CD14-positive monocyte (primary cell): ENCODE results near the gene POC5. TPM values are rescaled to one million over a fixed set of nuclear protein-coding genes. Genes with fewer than 3 reads are reported as not detected.

Experiments used
- DNase-seq, 3 donors: peaks; one replicate each; pipeline ENCODE4 v3.0.0-alpha.2; 2011 to 2022
- H2AFZ ChIP-seq: 2 replicates; pipeline ENCODE4 v1.6.0; 2012; ENCODE audit warnings: mild to moderate bottlenecking, low read depth, low read length, inconsistent platforms; ENCODE audit not compliant: insufficient read depth, poor library complexity, severe bottlenecking
- H3K27ac ChIP-seq, 2 donors: 1 replicate in 1 of 2; 2 replicates in 1 of 2; pipeline ENCODE4 v1.5.1; 2012 to 2013; ENCODE audit warnings: low read length in 2 of 2, control low read depth in 1 of 2, inconsistent platforms in 1 of 2, low read depth in 1 of 2, mild to moderate bottlenecking in 1 of 2
- H3K27me3 ChIP-seq, 2 donors: one replicate each; pipeline versions ENCODE4 v1.6.0 to v1.6.1; 2011 to 2013; ENCODE audit warnings: low read length in 2 of 2; ENCODE audit not compliant: control insufficient read depth in 2 of 2, insufficient read depth in 2 of 2
- H3K36me3 ChIP-seq, 2 donors: replicated peaks in 1 of 2; 1 replicate in 1 of 2; 2 replicates in 1 of 2; pipeline versions ENCODE4 v1.5.1 to v1.6.1; 2012 to 2013; ENCODE audit warnings: low read length in 2 of 2, control low read depth in 1 of 2, inconsistent platforms in 1 of 2, mild to moderate bottlenecking in 1 of 2; ENCODE audit not compliant: insufficient read depth in 2 of 2, control insufficient read depth in 1 of 2
- H3K4me1 ChIP-seq, 2 donors: 1 replicate in 1 of 2; 2 replicates in 1 of 2; pipeline versions ENCODE4 v1.5.1 to v1.6.1; 2012 to 2013; ENCODE audit warnings: low read length in 2 of 2, control low read depth in 1 of 2, inconsistent platforms in 1 of 2, mild to moderate bottlenecking in 1 of 2, moderate library complexity in 1 of 2; ENCODE audit not compliant: insufficient read depth in 2 of 2, control insufficient read depth in 1 of 2
- H3K4me2 ChIP-seq: replicated peaks from 2 replicates; pipeline ENCODE3; 2012; ENCODE audit warnings: low read length, moderate library complexity, mild to moderate bottlenecking; ENCODE audit not compliant: poor library complexity, severe bottlenecking; ENCODE audit errors: extremely low read depth
- H3K4me3 ChIP-seq, 3 experiments: fragments of 200-600 bp in 1 of 3; sonication (generic) in 1 of 3; replicated peaks in 1 of 3; 1 replicate in 2 of 3; 2 replicates in 1 of 3; pipeline ENCODE4 v1.5.1; 2011 to 2013; ENCODE audit warnings: low read length in 3 of 3, mild to moderate bottlenecking in 3 of 3, control low read depth in 2 of 3, low read depth in 2 of 3, inconsistent platforms in 1 of 3, moderate library complexity in 1 of 3
- H3K79me2 ChIP-seq: 2 replicates; pipeline ENCODE4 v1.6.0; 2012; ENCODE audit warnings: mild to moderate bottlenecking, control low read depth, inconsistent platforms, low read length, moderate library complexity; ENCODE audit not compliant: insufficient read depth
- H3K9ac ChIP-seq: 2 replicates; pipeline ENCODE4 v1.6.0; 2017; ENCODE audit warnings: low read length, mild to moderate bottlenecking; ENCODE audit not compliant: insufficient read depth, poor library complexity, severe bottlenecking
- H3K9me3 ChIP-seq, 2 donors: replicated peaks in 1 of 2; 1 replicate in 1 of 2; 2 replicates in 1 of 2; pipeline versions ENCODE4 v1.5.1 to v1.6.1; 2012 to 2013; ENCODE audit warnings: low read length in 2 of 2, control low read depth in 1 of 2; ENCODE audit not compliant: control insufficient read depth in 1 of 2, insufficient read depth in 1 of 2
- H4K20me1 ChIP-seq: 2 replicates; pipeline ENCODE4 v1.6.0; 2012; ENCODE audit warnings: mild to moderate bottlenecking, low read length, control low read depth, moderate library complexity; ENCODE audit not compliant: insufficient read depth
- H3K27ac Mint-ChIP-seq, 7 donors: one replicate each; pipeline ENCODE4 v1.8.0; 2020; ENCODE audit warnings: mild to moderate bottlenecking in 7 of 7, mixed read lengths in 7 of 7, moderate library complexity in 6 of 7, inconsistent platforms in 2 of 7
- H3K27me3 Mint-ChIP-seq, 3 donors: one replicate each; pipeline ENCODE4 v1.8.0; 2021 to 2022; ENCODE audit warnings: low read depth in 3 of 3, mild to moderate bottlenecking in 3 of 3, mixed read lengths in 3 of 3, moderate library complexity in 3 of 3, inconsistent platforms in 1 of 3
- H3K36me3 Mint-ChIP-seq, 2 donors: one replicate each; pipeline ENCODE4 v1.8.0; 2020; ENCODE audit warnings: mixed read lengths in 2 of 2, inconsistent platforms in 1 of 2, mild to moderate bottlenecking in 1 of 2
- H3K4me1 Mint-ChIP-seq: one replicate; pipeline ENCODE4 v1.8.0; 2020; ENCODE audit warnings: mild to moderate bottlenecking, mixed read lengths
- H3K4me3 Mint-ChIP-seq, 2 donors: one replicate each; pipeline ENCODE4 v1.8.0; 2020; ENCODE audit warnings: mild to moderate bottlenecking in 2 of 2, mixed read lengths in 2 of 2, moderate library complexity in 1 of 2
- H3K9me3 Mint-ChIP-seq, 7 donors: one replicate each; pipeline ENCODE4 v1.8.0; 2020 to 2022; ENCODE audit warnings: mixed read lengths in 7 of 7, mild to moderate bottlenecking in 6 of 7, moderate library complexity in 6 of 7, inconsistent platforms in 2 of 7
- WGBS: methylation state at CpG from one replicate; pipeline ENCODE4 v1.1.5; 2013; ENCODE audit warnings: missing lambda C conversion rate; ENCODE audit not compliant: insufficient coverage; 5-methylcytosine and 5-hydroxymethylcytosine counted together
- intact Hi-C, 2 donors: fragments of 100-400 bp; cut with micrococcal nuclease; formaldehyde crosslinking; loops; one replicate each; pipeline versions ENCODE4 v1.15.0 to v1.15.1; 2023
- polyA plus RNA-seq, 3 donors: library from polyadenylated mRNA; depleted of rRNA in 1 of 3; unstranded in 2 of 3; stranded (reverse) in 1 of 3; fragments of 300-500 nt in 2 of 3; fragments of >200 nt in 1 of 3; fragmentation: Illumina TruSeq in 2 of 3; gene quantifications; 1 replicate in 2 of 3; 2 replicates in 1 of 3; pipeline ENCODE4 v1.2.3, GENCODE V29; 2012 to 2021
- TF ChIP-seq, protein P1 (sequence below): fragments of 200-600 bp; IDR thresholded peaks from one replicate; pipeline ENCODE4 v1.8.0; 2022; ENCODE audit warnings: antibody characterized with exemption, mild to moderate bottlenecking

The POC5 gene
- polyA plus RNA-seq, 3 donors, result 4.3 to 13.5 (median 5.5) TPM

DNA sequence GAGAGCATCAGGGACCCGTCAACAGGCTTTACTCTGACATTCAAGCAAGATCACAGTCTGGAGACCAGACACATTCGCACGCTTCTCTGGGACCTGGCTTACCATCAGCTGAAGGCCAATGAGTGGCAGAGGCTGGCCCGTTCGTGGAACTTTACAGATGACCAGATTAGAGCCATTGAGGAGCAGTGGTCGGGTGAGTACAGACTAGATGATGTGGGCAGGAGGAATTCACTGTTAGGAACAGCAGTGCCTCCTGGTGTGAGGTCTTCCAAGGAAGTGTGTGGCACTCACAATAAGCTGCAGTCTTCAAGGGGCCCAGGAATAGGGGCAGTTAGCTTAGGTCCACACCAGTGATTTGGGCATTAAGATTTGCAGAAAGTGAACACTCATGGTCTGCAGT lies 50.4 kb downstream of the POC5 start:
- H3K27ac Mint-ChIP-seq, result no peak overlapping the region
- Histone ChIP-seq H3K27ac (no peak overlapping the region), H3K36me3 (no peaks in the 10 kb centered on the region), H3K4me1 (peaks cover 9 to 17% of the 10 kb centered on the region in 2 donors), H3K9me3 (no peaks in the 10 kb centered on the region), H3K9ac (no peak overlapping the region), H3K4me2 (no peak overlapping the region), H2AFZ (no peak overlapping the region), H3K27me3 (no peaks in the 10 kb centered on the region), H4K20me1 (no peaks in the 10 kb centered on the region), H3K4me3 (no peak overlapping the region), H3K79me2 (no peaks in the 10 kb centered on the region)
- intact Hi-C loops, result loop anchor here in 1 of 2 donors (10.0 kb wide), 2 partner anchors 172 to 432 kb away; partner anchors contain the start of gene ANKRD31
- 92% methylated on average over 6 of the region's 6 CpGs for WGBS
- H3K4me3 Mint-ChIP-seq, result no peak overlapping the region
- TF ChIP-seq, protein P1, sequence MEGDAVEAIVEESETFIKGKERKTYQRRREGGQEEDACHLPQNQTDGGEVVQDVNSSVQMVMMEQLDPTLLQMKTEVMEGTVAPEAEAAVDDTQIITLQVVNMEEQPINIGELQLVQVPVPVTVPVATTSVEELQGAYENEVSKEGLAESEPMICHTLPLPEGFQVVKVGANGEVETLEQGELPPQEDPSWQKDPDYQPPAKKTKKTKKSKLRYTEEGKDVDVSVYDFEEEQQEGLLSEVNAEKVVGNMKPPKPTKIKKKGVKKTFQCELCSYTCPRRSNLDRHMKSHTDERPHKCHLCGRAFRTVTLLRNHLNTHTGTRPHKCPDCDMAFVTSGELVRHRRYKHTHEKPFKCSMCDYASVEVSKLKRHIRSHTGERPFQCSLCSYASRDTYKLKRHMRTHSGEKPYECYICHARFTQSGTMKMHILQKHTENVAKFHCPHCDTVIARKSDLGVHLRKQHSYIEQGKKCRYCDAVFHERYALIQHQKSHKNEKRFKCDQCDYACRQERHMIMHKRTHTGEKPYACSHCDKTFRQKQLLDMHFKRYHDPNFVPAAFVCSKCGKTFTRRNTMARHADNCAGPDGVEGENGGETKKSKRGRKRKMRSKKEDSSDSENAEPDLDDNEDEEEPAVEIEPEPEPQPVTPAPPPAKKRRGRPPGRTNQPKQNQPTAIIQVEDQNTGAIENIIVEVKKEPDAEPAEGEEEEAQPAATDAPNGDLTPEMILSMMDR, result no peak
- H3K9me3 Mint-ChIP-seq, result peaks cover 0 to 3% (median 0%) of the 10 kb centered on the region in 7 donors
- no peaks in the 10 kb centered on the region for H3K36me3 Mint-ChIP-seq
- peaks cover 22% of the 10 kb centered on the region for H3K4me1 Mint-ChIP-seq
- no peaks in the 10 kb centered on the region for H3K27me3 Mint-ChIP-seq
- no peak for DNase-seq

DNA sequence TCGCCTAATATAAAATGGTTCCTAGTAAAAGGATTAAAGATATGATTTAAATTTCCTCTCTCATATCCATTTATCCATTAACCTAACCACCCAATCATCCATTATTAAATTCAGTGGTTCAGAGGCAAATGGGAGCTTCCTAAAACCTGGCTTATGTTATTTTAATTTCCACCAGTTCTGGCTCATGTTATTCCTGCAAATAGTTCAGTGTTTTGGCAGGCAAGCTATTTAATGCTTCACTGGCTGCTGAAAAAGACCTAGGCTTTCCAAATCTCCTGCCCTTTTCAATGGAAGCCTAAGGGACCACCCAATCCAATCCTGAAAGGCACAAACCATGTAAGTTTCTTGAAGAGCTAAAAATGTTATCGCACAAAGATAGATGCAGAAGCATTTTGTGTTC lies 52.3 kb downstream of the POC5 start:
- Histone ChIP-seq H4K20me1 (no peaks in the 10 kb centered on the region), H3K79me2 (no peaks in the 10 kb centered on the region), H2AFZ (no peak overlapping the region), H3K9me3 (no peaks in the 10 kb centered on the region), H3K27me3 (no peaks in the 10 kb centered on the region), H3K4me1 (peaks cover 21 to 31% of the 10 kb centered on the region in 2 donors), H3K4me3 (no peak overlapping the region), H3K27ac (no peak overlapping the region), H3K36me3 (no peaks in the 10 kb centered on the region), H3K9ac (no peak overlapping the region), H3K4me2 (no peak overlapping the region)
- H3K27me3 Mint-ChIP-seq, result no peaks in the 10 kb centered on the region
- peaks cover 0 to 3% (median 0%) of the 10 kb centered on the region in 7 donors for H3K9me3 Mint-ChIP-seq
- peaks cover 32% of the 10 kb centered on the region for H3K4me1 Mint-ChIP-seq
- intact Hi-C loops, result loop anchor here in 1 of 2 donors (10.0 kb wide), 2 partner anchors 170 to 430 kb away; partner anchors contain the start of gene ANKRD31
- H3K27ac Mint-ChIP-seq, result no peak overlapping the region
- WGBS, result no CpG with 5 or more reads among the region's 2 CpGs
- H3K36me3 Mint-ChIP-seq, result no peaks in the 10 kb centered on the region
- no peak overlapping the region for H3K4me3 Mint-ChIP-seq
- DNase-seq, result no peak
- TF ChIP-seq, protein P1, result no peak
